ENCODE data around the gene MAGEE2.
"Not testable (repeated sequence)": the region's sequence is repeated elsewhere in the genome, so short reads cannot be mapped to it uniquely, and the experiment has no call there.

MAGEE2 gene, protein sequence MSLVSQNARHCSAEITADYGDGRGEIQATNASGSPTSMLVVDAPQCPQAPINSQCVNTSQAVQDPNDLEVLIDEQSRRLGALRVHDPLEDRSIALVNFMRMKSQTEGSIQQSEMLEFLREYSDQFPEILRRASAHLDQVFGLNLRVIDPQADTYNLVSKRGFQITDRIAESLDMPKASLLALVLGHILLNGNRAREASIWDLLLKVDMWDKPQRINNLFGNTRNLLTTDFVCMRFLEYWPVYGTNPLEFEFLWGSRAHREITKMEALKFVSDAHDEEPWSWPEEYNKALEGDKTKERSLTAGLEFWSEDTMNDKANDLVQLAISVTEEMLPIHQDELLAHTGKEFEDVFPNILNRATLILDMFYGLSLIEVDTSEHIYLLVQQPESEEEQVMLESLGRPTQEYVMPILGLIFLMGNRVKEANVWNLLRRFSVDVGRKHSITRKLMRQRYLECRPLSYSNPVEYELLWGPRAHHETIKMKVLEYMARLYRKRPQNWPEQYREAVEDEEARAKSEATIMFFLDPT

DNA sequence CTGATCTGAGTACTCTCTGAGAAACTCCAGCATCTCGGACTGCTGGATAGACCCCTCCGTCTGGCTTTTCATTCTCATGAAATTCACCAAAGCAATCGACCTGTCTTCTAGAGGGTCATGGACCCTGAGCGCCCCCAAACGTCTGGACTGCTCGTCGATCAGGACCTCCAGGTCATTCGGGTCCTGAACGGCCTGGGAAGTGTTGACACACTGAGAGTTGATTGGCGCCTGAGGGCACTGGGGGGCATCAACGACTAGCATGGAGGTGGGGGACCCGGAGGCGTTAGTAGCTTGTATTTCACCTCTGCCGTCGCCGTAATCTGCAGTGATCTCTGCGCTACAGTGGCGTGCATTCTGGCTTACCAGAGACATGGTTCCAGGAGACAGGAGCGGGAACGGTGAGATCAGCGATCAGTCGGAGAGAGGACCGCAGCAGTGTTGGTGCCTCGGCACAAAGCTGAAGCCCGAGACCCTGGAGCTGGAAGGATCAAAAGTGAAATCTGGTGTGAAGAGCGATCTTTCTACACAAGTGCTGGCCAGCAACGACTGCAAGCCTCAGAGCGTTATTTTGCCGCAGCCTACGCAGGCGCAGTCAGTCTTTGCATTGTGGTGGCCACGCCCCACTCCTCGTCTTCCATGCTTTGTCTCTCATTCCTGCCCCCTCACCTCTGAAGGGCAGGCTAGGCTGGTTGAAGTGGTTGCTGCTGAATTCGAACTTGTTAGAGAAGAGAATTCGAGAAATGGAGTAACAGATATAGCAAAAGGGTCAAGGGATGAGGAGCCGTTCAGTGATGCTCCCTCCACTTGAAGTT, at the start of gene MAGEE2:
Gene MAGEE2 (minus strand): TSS at position 575 of the 812 bp plus-strand sequence. CDS start 203 bp downstream, at position 372.
- DNase-seq (ENCODE audit: low read depth) = no peak

DNA sequence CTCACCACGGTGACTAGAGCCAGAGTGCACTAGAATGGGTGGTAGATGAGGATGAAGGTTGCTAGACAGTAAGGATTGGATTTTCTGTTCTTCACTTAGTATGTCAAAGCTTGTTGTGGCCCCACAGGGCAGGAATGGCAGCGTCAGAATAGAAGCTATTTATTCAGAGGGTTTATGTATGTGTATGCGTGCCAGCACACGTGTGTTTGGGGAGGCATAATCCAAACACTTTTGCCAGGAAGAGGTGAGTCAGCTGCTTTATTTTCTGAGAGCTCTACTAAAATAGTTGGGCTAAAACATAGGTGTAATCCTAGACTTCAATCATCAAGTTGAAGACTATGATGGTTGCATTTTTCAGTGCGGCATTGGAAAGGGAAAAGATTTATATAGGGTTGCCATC, 1.2 kb upstream of the MAGEE2 start:
- DNase-seq (ENCODE audit: low read depth) = no peak

DNA sequence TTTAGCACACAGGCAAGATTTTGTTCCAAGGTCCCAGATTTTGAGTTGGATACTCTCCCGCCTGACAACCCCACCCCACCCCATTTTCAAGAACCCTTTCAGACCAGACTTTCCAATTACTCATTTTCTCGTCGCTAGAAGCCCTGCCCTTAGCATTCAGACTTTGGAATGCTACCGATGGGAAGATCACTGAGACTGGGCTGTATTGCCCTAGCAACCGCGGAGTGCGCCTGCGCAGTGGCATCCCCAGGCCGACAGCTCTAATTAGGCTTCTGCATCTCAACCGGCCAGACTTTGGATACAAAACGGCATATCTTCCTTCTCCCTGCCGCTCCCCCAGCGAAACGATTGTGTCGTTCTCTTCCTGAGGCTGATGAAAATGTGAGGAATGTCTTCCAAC, 3.4 kb downstream of the MAGEE2 start:
- DNase-seq (ENCODE audit: low read depth) = no peak

DNA sequence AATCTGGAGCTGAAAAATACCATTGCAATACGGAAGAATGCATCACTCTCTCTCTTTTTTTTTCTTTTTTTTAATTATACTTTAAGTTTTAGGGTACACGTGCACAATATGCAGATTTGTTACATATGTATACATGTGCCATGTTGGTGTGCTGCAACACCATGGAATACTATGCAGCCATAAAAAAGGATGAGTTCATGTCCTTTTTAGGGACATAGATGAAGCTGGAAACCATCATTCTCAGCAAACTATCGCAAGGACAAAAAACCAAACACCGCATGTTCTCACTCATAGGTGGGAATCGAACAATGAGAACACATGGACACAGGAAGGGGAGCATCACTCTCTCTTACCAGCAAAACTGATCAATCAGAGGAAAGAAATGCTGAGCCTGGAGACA, 17.0 kb downstream of the MAGEE2 start:
- DNase-seq (ENCODE audit: low read depth) = not testable (repeated sequence)

DNA sequence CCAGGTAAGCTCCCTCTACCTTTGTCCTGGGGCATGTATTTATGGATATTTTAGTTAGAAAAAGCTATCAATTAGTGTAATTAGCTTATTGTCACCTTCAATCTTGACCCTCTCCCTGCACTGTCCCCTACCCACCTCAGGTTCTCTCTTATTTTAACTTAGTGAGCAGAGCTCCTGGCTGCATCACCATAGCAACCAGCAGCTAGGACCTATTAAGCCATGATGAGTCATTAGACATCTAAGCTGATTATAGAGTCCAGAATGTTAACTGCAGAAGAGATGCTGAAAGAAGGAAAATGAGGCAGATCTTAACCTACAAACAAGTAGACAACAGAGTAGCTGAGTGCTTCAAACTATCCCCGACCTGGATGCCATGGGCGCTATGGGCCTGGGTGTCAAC, 36.6 kb downstream of the MAGEE2 start:
- DNase-seq (ENCODE audit: low read depth) = no peak

DNA sequence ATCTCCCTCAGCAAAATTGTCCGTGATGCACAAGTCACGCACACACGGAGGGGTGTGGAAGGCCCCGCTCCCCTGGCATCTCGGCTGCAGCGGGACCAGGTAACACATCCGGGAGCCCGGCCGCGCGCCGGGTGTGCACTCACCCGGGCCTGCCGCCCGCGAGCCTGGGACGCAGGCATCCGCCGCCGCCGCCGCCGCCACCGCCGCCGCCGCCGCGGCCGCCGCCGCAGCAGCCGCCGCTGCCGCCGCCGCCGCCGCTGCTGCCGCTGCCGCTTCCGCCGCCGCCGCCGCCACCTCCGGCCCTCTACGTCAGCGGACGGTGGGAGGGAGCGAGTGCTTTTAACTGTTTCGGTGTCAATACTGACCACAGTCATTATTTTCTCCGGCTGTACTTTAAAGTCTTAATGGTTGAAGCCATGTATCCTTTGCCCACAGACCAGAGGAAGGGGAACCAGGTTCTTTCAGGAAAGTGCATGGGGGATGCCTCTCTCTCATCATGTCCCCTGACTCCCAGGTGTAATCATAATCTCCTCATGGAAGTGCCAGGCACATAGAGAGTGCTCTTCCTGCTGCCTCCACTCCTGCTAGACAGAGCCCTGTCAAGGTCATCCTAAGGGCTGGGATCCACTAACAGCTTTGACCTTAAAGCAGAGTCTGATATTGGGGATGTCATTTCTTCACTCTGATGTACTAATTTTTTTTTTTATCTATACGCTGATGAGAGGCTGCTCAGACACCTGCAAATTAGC, 38.0 kb downstream of the MAGEE2 start:
- DNase-seq (ENCODE audit: low read depth) = no peak
